Keratinocyte (primary cell): Measurements from ENCODE around the gene PPFIBP2. TPM values are rescaled to one million over a fixed set of nuclear protein-coding genes. Genes with fewer than 3 reads are reported as not detected.

Experiments
- DNase-seq: peaks from one replicate; pipeline ENCODE4 v3.0.0-alpha.2; 2011; ENCODE audit warnings: low read depth, missing footprints, low spot score
- FAIRE-seq: peaks from 2 replicates; lab custom pipeline; 2011; peaks lifted over from hg19 to GRCh38; lab: Jason Lieb, UNC
- H2AFZ ChIP-seq: 2 replicates; pipeline ENCODE4 v1.6.0; 2012; ENCODE audit warnings: low read length, control low read depth, inconsistent platforms; ENCODE audit not compliant: control insufficient read depth
- H3K27ac ChIP-seq: 2 replicates; pipeline ENCODE4 v1.5.1; 2011; ENCODE audit warnings: low read length; ENCODE audit not compliant: control insufficient read depth, insufficient read depth
- H3K27me3 ChIP-seq: 3 replicates; pipeline ENCODE4 v1.6.0; 2011; ENCODE audit warnings: low read length; ENCODE audit not compliant: control insufficient read depth, insufficient read depth; ENCODE audit errors: extremely low read depth
- H3K36me3 ChIP-seq, 2 experiments: 2 replicates in 1 of 2; 3 replicates in 1 of 2; pipeline ENCODE4 v1.5.1; 2011; ENCODE audit warnings: low read length in 2 of 2, mild to moderate bottlenecking in 1 of 2; ENCODE audit not compliant: control insufficient read depth in 2 of 2, insufficient read depth in 2 of 2; ENCODE audit errors: extremely low read depth in 1 of 2
- H3K4me1 ChIP-seq: 3 replicates; pipeline ENCODE4 v1.5.1; 2011; ENCODE audit warnings: low read length; ENCODE audit not compliant: control insufficient read depth, insufficient read depth; ENCODE audit errors: extremely low read depth
- H3K4me2 ChIP-seq: 3 replicates; pipeline ENCODE4 v1.6.0; 2011; ENCODE audit warnings: low read depth, low read length; ENCODE audit not compliant: control insufficient read depth, insufficient read depth; ENCODE audit errors: extremely low read depth
- H3K4me3 ChIP-seq, 3 experiments: fragments of 200-600 bp in 1 of 3; sonication (generic) in 1 of 3; 2 replicates in 2 of 3; 3 replicates in 1 of 3; pipeline ENCODE4 v1.5.1; 2011 to 2016; ENCODE audit warnings: low read length in 3 of 3, mild to moderate bottlenecking in 3 of 3, control low read depth in 2 of 3, inconsistent platforms in 1 of 3, low read depth in 1 of 3, mixed read lengths in 1 of 3, mixed run types in 1 of 3, moderate library complexity in 1 of 3; ENCODE audit not compliant: control insufficient read depth in 2 of 3, insufficient read depth in 2 of 3; ENCODE audit errors: extremely low read depth in 1 of 3
- H3K79me2 ChIP-seq: 2 replicates; pipeline ENCODE4 v1.6.0; 2012; ENCODE audit warnings: low read length; ENCODE audit not compliant: control insufficient read depth, insufficient read depth
- H3K9ac ChIP-seq: 3 replicates; pipeline ENCODE4 v1.6.0; 2011; ENCODE audit warnings: low read length; ENCODE audit not compliant: control insufficient read depth, insufficient read depth; ENCODE audit errors: extremely low read depth
- H3K9me1 ChIP-seq: 3 replicates; pipeline ENCODE4 v1.6.0; 2011; ENCODE audit warnings: low read length; ENCODE audit not compliant: control insufficient read depth, insufficient read depth; ENCODE audit errors: extremely low read depth
- H3K9me3 ChIP-seq: 2 replicates; pipeline ENCODE4 v1.5.1; 2012; ENCODE audit warnings: low read depth, low read length; ENCODE audit not compliant: control insufficient read depth
- H4K20me1 ChIP-seq: 3 replicates; pipeline ENCODE4 v1.6.0; 2011; ENCODE audit warnings: low read length; ENCODE audit not compliant: control insufficient read depth, insufficient read depth; ENCODE audit errors: extremely low read depth
- CTCF ChIP-seq, 3 experiments: IDR thresholded peaks in 1 of 3; conservative IDR thresholded peaks in 1 of 3; optimal IDR thresholded peaks in 1 of 3; 2 replicates in 2 of 3; 3 replicates in 1 of 3; pipeline versions ENCODE3 to v1.5.1; 2011; ENCODE audit warnings: low read length in 3 of 3, mild to moderate bottlenecking in 3 of 3, moderate library complexity in 2 of 3, control low read depth in 1 of 3, inconsistent platforms in 1 of 3; ENCODE audit not compliant: insufficient read depth in 2 of 3; ENCODE audit errors: extremely low read depth in 1 of 3
- EZH2 ChIP-seq: IDR thresholded peaks from one replicate; pipeline ENCODE4 v1.6.1; 2012; ENCODE audit warnings: inconsistent platforms, mild to moderate bottlenecking, low read length, moderate library complexity
- dilution Hi-C: fragments of 300-500 bp; cut with MboI; formaldehyde crosslinking; loops from one replicate; pipeline ENCODE4 v1.7.0; 2020; ENCODE audit warnings: low sequenced_read_pairs; ENCODE audit not compliant: extremely low pct_ligation_motif_present
- polyA plus RNA-seq, 5 experiments: library from polyadenylated mRNA; depleted of rRNA in 3 of 5; stranded (reverse) in 3 of 5; stranded (forward) in 1 of 5; unstranded in 1 of 5; fragments of >200 nt; gene quantifications; 1 replicate in 1 of 5; 2 replicates in 3 of 5; 3 replicates in 1 of 5; pipeline versions ENCODE4 v1.2.1 to v1.2.3, GENCODE V29; 2011 to 2012; ENCODE audit warnings: missing spikeins in 2 of 5, low read depth in 1 of 5, low replicate concordance in 1 of 5

The PPFIBP2 gene
- polyA plus RNA-seq, 1 donor (not counting 4 experiments of a cell fraction or from before 2014, with no cell fraction given), result 11.0 TPM

GRCh38 chr11:7609521-7609920 is 95.7 kb downstream of the PPFIBP2 start:
- TF ChIP-seq CTCF (optimal IDR thresholded peaks at IDR 0.05 in 1 of 3, IDR thresholded peaks at IDR 0.05 in 1 of 3, conservative IDR thresholded peaks at IDR 0.05 in 1 of 3; ENCODE audit: extremely low read depth in 1 of 3, insufficient read depth in 2 of 3, low read length in 3 of 3), result no peak
- no peak for TF ChIP-seq EZH2
- no peaks in the 10 kb centered on the region for H3K36me3 ChIP-seq
- H3K27ac ChIP-seq, result no peak overlapping the region
- H3K9me3 ChIP-seq, result no peaks in the 10 kb centered on the region
- H3K4me1 ChIP-seq, result peaks cover 34% of the 10 kb centered on the region
- no peaks in the 10 kb centered on the region for H3K9me1 ChIP-seq
- no peaks in the 10 kb centered on the region for H4K20me1 ChIP-seq
- H3K4me2 ChIP-seq, result no peak overlapping the region
- H3K27me3 ChIP-seq, result no peaks in the 10 kb centered on the region
- dilution Hi-C loops, result no loop called here
- no peak for FAIRE-seq
- H3K79me2 ChIP-seq, result no peaks in the 10 kb centered on the region
- H3K9ac ChIP-seq, result no peak overlapping the region
- no peak for DNase-seq
- H3K4me3 ChIP-seq, result no peak overlapping the region
- no peak overlapping the region for H2AFZ ChIP-seq

- dilution Hi-C loops, result no loop called here
- Histone ChIP-seq H3K36me3 (no peaks in the 10 kb centered on the region), H2AFZ (no peak overlapping the region), H3K9me1 (no peaks in the 10 kb centered on the region), H3K27me3 (no peaks in the 10 kb centered on the region), H3K9ac (no peak overlapping the region), H3K27ac (no peak overlapping the region), H3K79me2 (no peaks in the 10 kb centered on the region), H4K20me1 (no peaks in the 10 kb centered on the region), H3K9me3 (no peaks in the 10 kb centered on the region), H3K4me2 (no peak overlapping the region), H3K4me1 (peaks cover 26% of the 10 kb centered on the region), H3K4me3 (no peak overlapping the region)
- no peak for TF ChIP-seq EZH2
- no peak for FAIRE-seq
- no peak for DNase-seq
Measured at GRCh38 chr11:7610393-7610792, 96.6 kb downstream of the PPFIBP2 start.

GRCh38 chr11:7611411-7611810 is 97.6 kb downstream of the PPFIBP2 start:
- Histone ChIP-seq H3K4me1 (peaks cover 17% of the 10 kb centered on the region), H3K9ac (no peak overlapping the region), H3K4me3 (no peak overlapping the region), H4K20me1 (no peaks in the 10 kb centered on the region), H2AFZ (no peak overlapping the region), H3K9me3 (no peaks in the 10 kb centered on the region), H3K27me3 (no peaks in the 10 kb centered on the region), H3K9me1 (no peaks in the 10 kb centered on the region), H3K4me2 (no peak overlapping the region), H3K79me2 (no peaks in the 10 kb centered on the region), H3K36me3 (no peaks in the 10 kb centered on the region), H3K27ac (no peak overlapping the region)
- TF ChIP-seq EZH2, result no peak
- TF ChIP-seq CTCF (optimal IDR thresholded peaks at IDR 0.05 in 1 of 3, IDR thresholded peaks at IDR 0.05 in 1 of 3, conservative IDR thresholded peaks at IDR 0.05 in 1 of 3; ENCODE audit: extremely low read depth in 1 of 3, insufficient read depth in 2 of 3, low read length in 3 of 3), result no peak
- dilution Hi-C loops, result no loop called here
- no peak for DNase-seq
- no peak for FAIRE-seq
